Stimulated activated CD8-positive, alpha-beta memory T cell treated with anti-CD3 and anti-CD28 coated beads, Interleukin-7, amount 100 ng/mL, for 1 hour (primary cell): ENCODE results near the gene ERVW-1.

ENCODE experiments used
- DNase-seq, 2 donors: peaks; one replicate each; pipeline ENCODE4 v3.0.0-alpha.2; 2020; ENCODE audit warnings: low read depth in 2 of 2

ERVW-1 gene

GRCh38 chr7:92423710-92424131 lies 54.0 kb downstream of the ERVW-1 start:
- DNase-seq = no peak

- DNase-seq = no peak
These were observed 54.8 kb downstream of the ERVW-1 start for GRCh38 chr7:92422926-92423325.

- DNase-seq = no peak
These were observed 55.9 kb downstream of the ERVW-1 start for GRCh38 chr7:92421676-92422435.
